Central memory CD4-positive, alpha-beta T cell (primary cell): ENCODE data around the gene FAM107A.
A peak's percentile ranks its signal among the peaks of the same experiment; 100 is the strongest.

ENCODE experiments used
- DNase-seq: peaks from one replicate; pipeline ENCODE4 v3.0.0; 2022

The FAM107A gene

GRCh38 chr3:58591517-58592510 lies 14.6 kb upstream of the FAM107A start:
- no peak for DNase-seq

- no peak for DNase-seq
These were observed 10.9 kb upstream of the FAM107A start for GRCh38 chr3:58588030-58588614.

GRCh38 chr3:58586776-58587192 lies 9.6 kb upstream of the FAM107A start:
- DNase-seq, result no peak

GRCh38 chr3:58585994-58586393 lies 8.8 kb upstream of the FAM107A start:
- DNase-seq, result no peak

- peak; percentile 12 for DNase-seq
These were observed 8.0 kb upstream of the FAM107A start for GRCh38 chr3:58585005-58585786.

GRCh38 chr3:58584690-58585004 lies 7.5 kb upstream of the FAM107A start:
- no peak for DNase-seq

- no peak for DNase-seq
These were observed 4.3 kb upstream of the FAM107A start for GRCh38 chr3:58581328-58582091.

- no peak for DNase-seq
These were observed 3.7 kb upstream of the FAM107A start for GRCh38 chr3:58580826-58581327.

- no peak for DNase-seq
These were observed 1.7 kb upstream of the FAM107A start for GRCh38 chr3:58578873-58579272.

- no peak for DNase-seq
These were observed 475 bp downstream of the FAM107A start for GRCh38 chr3:58576716-58577115.

- no peak for DNase-seq
These were observed 1.1 kb downstream of the FAM107A start for GRCh38 chr3:58575971-58576652.

- DNase-seq, result no peak
These were observed 2.5 kb downstream of the FAM107A start for GRCh38 chr3:58574682-58575081.

GRCh38 chr3:58574106-58574505 lies 3.1 kb downstream of the FAM107A start:
- DNase-seq, result no peak

- DNase-seq, result no peak
These were observed 3.6 kb downstream of the FAM107A start for GRCh38 chr3:58573640-58574039.

- no peak for DNase-seq
These were observed 4.5 kb downstream of the FAM107A start for GRCh38 chr3:58572634-58573230.

- DNase-seq, result no peak
These were observed 5.1 kb downstream of the FAM107A start for GRCh38 chr3:58572013-58572633.

- no peak for DNase-seq
These were observed 6.3 kb downstream of the FAM107A start for GRCh38 chr3:58570851-58571250.

- DNase-seq, result no peak
These were observed 7.7 kb downstream of the FAM107A start for GRCh38 chr3:58569287-58570001.

GRCh38 chr3:58568572-58569286 lies 8.5 kb downstream of the FAM107A start:
- peak; percentile 10 for DNase-seq

- DNase-seq, result no peak
These were observed 10.0 kb downstream of the FAM107A start for GRCh38 chr3:58567251-58567515.
